Astrocyte of the cerebellum (primary cell): Measurements from ENCODE around the gene GRWD1.
A peak's percentile ranks its signal among the peaks of the same experiment; 100 is the strongest.

Experiments used
- DNase-seq: peaks from one replicate; pipeline ENCODE4 v3.0.0-alpha.2; 2011; ENCODE audit warnings: low read depth
- H3K4me3 ChIP-seq: 2 replicates; pipeline ENCODE4 v1.5.1; 2011; ENCODE audit warnings: mild to moderate bottlenecking, low read depth, low read length, moderate library complexity
- in situ Hi-C: cut with HindIII; loops from 2 replicates; pipeline ENCODE4 v1.10.0; 2017; ENCODE audit warnings: low sequenced_read_pairs
- TF ChIP-seq, protein P1 (sequence below): IDR thresholded peaks from 2 replicates; pipeline ENCODE4 v1.5.1; 2012; ENCODE audit warnings: low read length, low read depth, moderate library complexity, mild to moderate bottlenecking; ENCODE audit errors: missing control alignments

The GRWD1 gene

GRCh38 chr19:48398375-48399235 is 47.2 kb upstream of the GRWD1 start:
- peak overlapping the region; percentile 39 for H3K4me3 ChIP-seq
- in situ Hi-C loops: no loop called here
- TF ChIP-seq, protein P1, sequence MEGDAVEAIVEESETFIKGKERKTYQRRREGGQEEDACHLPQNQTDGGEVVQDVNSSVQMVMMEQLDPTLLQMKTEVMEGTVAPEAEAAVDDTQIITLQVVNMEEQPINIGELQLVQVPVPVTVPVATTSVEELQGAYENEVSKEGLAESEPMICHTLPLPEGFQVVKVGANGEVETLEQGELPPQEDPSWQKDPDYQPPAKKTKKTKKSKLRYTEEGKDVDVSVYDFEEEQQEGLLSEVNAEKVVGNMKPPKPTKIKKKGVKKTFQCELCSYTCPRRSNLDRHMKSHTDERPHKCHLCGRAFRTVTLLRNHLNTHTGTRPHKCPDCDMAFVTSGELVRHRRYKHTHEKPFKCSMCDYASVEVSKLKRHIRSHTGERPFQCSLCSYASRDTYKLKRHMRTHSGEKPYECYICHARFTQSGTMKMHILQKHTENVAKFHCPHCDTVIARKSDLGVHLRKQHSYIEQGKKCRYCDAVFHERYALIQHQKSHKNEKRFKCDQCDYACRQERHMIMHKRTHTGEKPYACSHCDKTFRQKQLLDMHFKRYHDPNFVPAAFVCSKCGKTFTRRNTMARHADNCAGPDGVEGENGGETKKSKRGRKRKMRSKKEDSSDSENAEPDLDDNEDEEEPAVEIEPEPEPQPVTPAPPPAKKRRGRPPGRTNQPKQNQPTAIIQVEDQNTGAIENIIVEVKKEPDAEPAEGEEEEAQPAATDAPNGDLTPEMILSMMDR: no peak
- no peak for DNase-seq

DNA sequence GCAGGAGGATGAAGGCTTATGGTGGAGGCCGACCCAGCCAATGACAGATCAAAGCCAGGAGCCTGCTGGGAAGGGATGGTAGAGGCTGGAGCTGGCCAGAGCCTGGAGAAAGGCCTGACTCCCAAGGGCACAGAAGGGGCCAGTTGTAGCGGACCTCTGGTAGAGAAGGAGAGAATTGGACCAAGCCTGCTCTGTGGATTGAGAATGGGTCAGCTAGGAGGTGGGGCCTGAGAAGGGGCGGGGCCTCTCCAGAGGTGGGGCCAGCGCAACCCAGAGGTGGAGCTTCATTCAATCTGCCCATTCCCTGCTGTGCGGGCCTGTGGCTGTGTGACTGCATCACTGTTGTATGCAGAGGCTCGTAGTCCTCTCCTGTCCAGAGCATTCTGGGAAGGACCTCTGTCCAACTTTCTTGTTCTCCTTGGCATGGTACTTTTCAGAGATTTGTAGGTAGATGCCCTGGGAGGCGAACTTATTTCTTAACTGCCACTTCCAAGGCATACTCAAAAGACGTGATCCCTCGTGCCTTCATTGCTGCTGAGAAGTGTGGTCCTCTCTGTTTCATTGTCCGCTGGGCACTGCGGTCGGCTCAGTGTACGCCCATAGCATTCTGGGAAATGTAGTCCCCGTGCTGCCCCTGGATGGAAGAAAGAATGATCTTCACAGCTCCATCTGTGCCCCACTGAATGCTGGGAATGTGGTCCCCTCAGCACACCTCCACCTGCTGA is 45.6 kb upstream of the GRWD1 start:
- H3K4me3 ChIP-seq: no peak overlapping the region
- TF ChIP-seq, protein P1: no peak
- no peak for DNase-seq
- in situ Hi-C loops: no loop called here

DNA sequence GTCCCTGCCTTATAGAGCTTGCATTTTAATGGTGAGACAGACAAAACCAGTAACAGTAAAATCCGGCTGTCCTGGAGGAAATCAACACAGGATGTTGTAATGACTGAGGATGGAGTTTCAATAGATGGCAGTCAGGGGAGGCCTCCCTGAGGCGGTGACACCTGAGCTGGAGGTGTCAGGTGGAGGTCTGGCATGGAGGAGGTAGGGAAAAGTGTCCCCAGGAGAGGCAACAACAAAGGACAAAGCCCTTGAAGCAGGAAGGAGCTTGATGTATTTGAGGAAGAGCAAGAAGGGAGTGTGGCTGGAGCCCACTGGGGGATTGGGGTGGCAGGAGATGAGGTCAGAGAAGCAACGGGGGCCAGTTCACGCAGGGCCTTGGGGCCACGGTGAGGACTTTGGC is 44.5 kb upstream of the GRWD1 start:
- H3K4me3 ChIP-seq: no peak overlapping the region
- in situ Hi-C loops: no loop called here
- TF ChIP-seq, protein P1: no peak
- no peak for DNase-seq

- TF ChIP-seq, protein P1: no peak
- in situ Hi-C loops: no loop called here
- no peak for DNase-seq
- no peak overlapping the region for H3K4me3 ChIP-seq
Measured at GRCh38 chr19:48403606-48404005, 42.2 kb upstream of the GRWD1 start.

DNA sequence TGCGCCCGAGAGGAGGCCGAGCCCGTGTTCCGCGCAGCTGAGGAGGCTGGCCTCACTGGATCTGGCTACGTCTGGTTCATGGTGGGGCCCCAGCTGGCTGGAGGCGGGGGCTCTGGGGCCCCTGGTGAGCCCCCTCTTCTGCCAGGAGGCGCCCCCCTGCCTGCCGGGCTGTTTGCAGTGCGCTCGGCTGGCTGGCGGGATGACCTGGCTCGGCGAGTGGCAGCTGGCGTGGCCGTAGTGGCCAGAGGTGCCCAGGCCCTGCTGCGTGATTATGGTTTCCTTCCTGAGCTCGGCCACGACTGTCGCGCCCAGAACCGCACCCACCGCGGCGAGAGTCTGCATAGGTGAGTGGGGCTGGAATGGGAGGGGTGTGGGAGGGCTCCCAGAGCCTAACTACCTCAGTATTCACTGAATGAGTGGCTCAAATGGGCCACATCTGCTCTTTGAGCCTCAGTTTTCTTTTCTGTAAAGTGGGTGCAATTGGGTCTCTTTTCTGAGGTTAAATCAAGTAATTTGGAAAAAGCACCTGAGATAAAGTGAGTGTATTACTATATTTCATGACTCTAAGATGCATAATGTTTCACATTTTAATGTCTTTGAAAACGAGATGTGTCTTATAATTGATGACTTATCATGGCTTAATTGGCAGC is 40.6 kb upstream of the GRWD1 start:
- TF ChIP-seq, protein P1: no peak
- DNase-seq: no peak
- H3K4me3 ChIP-seq: no peak overlapping the region
- in situ Hi-C loops: no loop called here

- TF ChIP-seq, protein P1: no peak
- H3K4me3 ChIP-seq: no peak overlapping the region
- no peak for DNase-seq
- in situ Hi-C loops: no loop called here
Measured at GRCh38 chr19:48405850-48406249, 39.9 kb upstream of the GRWD1 start.
